ENCODE data around the gene C18orf54. TPM values are rescaled to one million over a fixed set of nuclear protein-coding genes. Genes with fewer than 3 reads are reported as not detected.
A peak's percentile ranks its signal among the peaks of the same experiment; 100 is the strongest.

C18orf54 gene
- total and polyA plus RNA-seq, 9 of the 15 experiments (the other 6 are each of a cell fraction or from before 2014, with no cell fraction given), result 3.0 to 8.7 (median 4.3) TPM

GRCh38 chr18:54358495-54359040 is 862 bp downstream of the C18orf54 start (continued):
- no peak for TF ChIP-seq ETS2 (tag; IDR thresholded peaks at IDR 0.05; ENCODE audit: borderline replicate concordance, poor library complexity, severe bottlenecking)

GRCh38 chr18:54359233-54359632 is 1.5 kb downstream of the C18orf54 start:
- CTCF ChIA-PET (ENCODE audit: low intra/inter-chr PET ratio), result no interaction called here

More at GRCh38 chr18:54359233-54359632, 1.5 kb downstream of the C18orf54 start:
- Histone ChIP-seq H3K27me3 (ENCODE audit: control insufficient read depth in 2 of 2, insufficient read depth in 2 of 2, low read length in 2 of 2) (no peaks in the 10 kb centered on the region), H3K36me3 (ENCODE audit: control insufficient read depth, insufficient read depth, low read length) (peaks cover 17% of the 10 kb centered on the region; the same call in 1 of the 3 replicates), H3K9me3 (replicated peaks; ENCODE audit: control insufficient read depth, insufficient read depth, low read depth, low read length) (no peaks in the 10 kb centered on the region), H4K20me1 (replicated peaks; ENCODE audit: control insufficient read depth, insufficient read depth, low read length) (no peaks in the 10 kb centered on the region), H3K4me3 (peak overlapping the region; percentile 83), H3K27ac (ENCODE audit: extremely low read depth, low read depth, low read length) (peak overlapping the region; percentile 84), H3K9me1 (ENCODE audit: control insufficient read depth, insufficient read depth, low read length) (no peaks in the 10 kb centered on the region), H2AFZ (ENCODE audit: low read depth, low read length) (peak overlapping the region; percentile 89), H3K4me2 (ENCODE audit: insufficient read depth, low read length) (peak overlapping the region; percentile 90), H3K9ac (ENCODE audit: insufficient read depth in 1 of 2, low read depth in 2 of 2, low read length in 2 of 2) (peak overlapping the region in 1 of 2 experiments; percentile 84; a peak in 2 of 4 replicates), H3K79me2 (ENCODE audit: control insufficient read depth, insufficient read depth, low read length) (peaks cover 23% of the 10 kb centered on the region), H3K4me1 (replicated peaks in 1 of 2; ENCODE audit: control insufficient read depth in 2 of 2, insufficient read depth in 2 of 2, low read length in 2 of 2) (peaks cover 2 to 7% of the 10 kb centered on the region in 2 experiments; a peak in 3 of 5 replicates)
- FAIRE-seq (peak; percentile 32), ATAC-seq (peak; percentile 43; the same call in 2 of the 3 replicates), DNase-seq (ENCODE audit: extremely low read depth in 1 of 4, low spot score in 3 of 4) (peak in 2 of 4 experiments; percentile 9 to 16)
- BruUV-seq (replicated peaks), result no TSS peak
- in situ Hi-C loops (cut with MboI) (no loop called here), intact Hi-C loops (cut with micrococcal nuclease) (loop anchor here (5.0 kb wide), 1 partner anchor 33 kb away; no protein-coding TSS in a partner anchor)
- 0% methylated on average over 6 of the region's 6 CpGs for WGBS (ENCODE audit: insufficient coverage, low coverage, missing lambda C conversion rate)
- POLR2A ChIA-PET, result no interaction called here
- peak in 1 of 3 experiments; percentile 42 for TF ChIP-seq YY1 (IDR thresholded peaks at IDR 0.05; ENCODE audit: borderline replicate concordance in 1 of 3, control insufficient read depth in 1 of 3, extremely low read depth in 1 of 3, insufficient read depth in 3 of 3, insufficient read length in 1 of 3, insufficient replicate concordance in 2 of 3, low read depth in 1 of 3, low read length in 2 of 3)
- no peak for TF ChIP-seq RCOR1 (IDR thresholded peaks at IDR 0.05; ENCODE audit: borderline replicate concordance in 1 of 2, low read depth in 2 of 2, low read length in 2 of 2)
- no peak for TF ChIP-seq ZNF324 (CRISPR knock-in tag; IDR thresholded peaks at IDR 0.05)

Data from K562 (cell line).